AG04450 (cell line): ENCODE data around the gene RAD9A. TPM values are rescaled to one million over a fixed set of nuclear protein-coding genes. Genes with fewer than 3 reads are reported as not detected.
A peak's percentile ranks its signal among the peaks of the same experiment; 100 is the strongest.

ENCODE experiments used
- CTCF ChIA-PET: fragments of 300-600, 350-600 bp; formaldehyde crosslinking; extraction: SDS; loops from one replicate; lab custom pipeline; 2022; ENCODE audit warnings: antibody characterized with exemption, inconsistent platforms; lab: Charles Lee
- POLR2A ChIA-PET: fragments of 350-600 bp; formaldehyde crosslinking; extraction: SDS; loops from one replicate; lab custom pipeline; 2021; ENCODE audit warnings: antibody characterized with exemption, inconsistent platforms; lab: Yijun Ruan, JAX
- DNase-seq: peaks from one replicate; pipeline ENCODE4 v3.0.0-alpha.2; 2011; ENCODE audit warnings: low read depth, low spot score
- H3K27ac ChIP-seq: one replicate; pipeline ENCODE4 v1.5.1; 2012; ENCODE audit warnings: low read depth, low read length, control low read depth
- H3K27me3 ChIP-seq: one replicate; pipeline ENCODE4 v1.6.0; 2012; ENCODE audit warnings: low read length; ENCODE audit not compliant: control insufficient read depth, insufficient read depth
- H3K4me3 ChIP-seq: 2 replicates; pipeline ENCODE4 v1.5.1; 2011; ENCODE audit warnings: mild to moderate bottlenecking, low read depth, low read length, control low read depth
- H3K9me3 ChIP-seq: 2 replicates; pipeline ENCODE4 v1.5.1; 2012; ENCODE audit warnings: low read length; ENCODE audit not compliant: control insufficient read depth, insufficient read depth
- CTCF ChIP-seq: IDR thresholded peaks from 2 replicates; pipeline ENCODE4 v1.5.1; 2011; ENCODE audit warnings: low read depth, low read length, control low read depth, inconsistent platforms
- polyA plus RNA-seq: library from polyadenylated mRNA; depleted of rRNA; stranded (reverse); fragments of >200 nt; gene quantifications from 2 replicates; pipeline ENCODE4 v1.2.3, GENCODE V29; 2011

The RAD9A gene
- polyA plus RNA-seq, 1 experiment, result 3.2 TPM

- ChIA-PET CTCF (interaction anchor here (3.4 kb wide), 1 partner anchor 19 kb away, joined by 10 read pairs; the partner anchor contains the start of gene PPP1CA), POLR2A (interaction anchor here (0.9 to 1.2 kb wide), 3 partner anchors 16 to 29 kb away, joined by 3 to 6 read pairs (median 4); partner anchors contain the start of genes PPP1CA and RAD9A)
- peak; percentile 47 for DNase-seq
- Histone ChIP-seq H3K4me3 (peak overlapping the region; percentile 55), H3K27me3 (peaks cover 2% of the 10 kb centered on the region), H3K27ac (peak overlapping the region; percentile 39), H3K9me3 (no peaks in the 10 kb centered on the region)
- no peak for TF ChIP-seq CTCF
These were observed 29.1 kb downstream of the RAD9A start for GRCh38 chr11:67420646-67421429.

- no peak for DNase-seq
- ChIA-PET CTCF (no interaction called here), POLR2A (interaction anchor here (1.0 to 1.2 kb wide), 2 partner anchors 20 to 30 kb away, joined by 4 to 6 read pairs; partner anchors contain the start of genes PPP1CA and RAD9A)
- H3K27me3 ChIP-seq, result no peaks in the 10 kb centered on the region
- H3K4me3 ChIP-seq, result peak overlapping the region; percentile 18
- no peaks in the 10 kb centered on the region for H3K9me3 ChIP-seq
- TF ChIP-seq CTCF, result no peak
- no peak overlapping the region for H3K27ac ChIP-seq
These were observed 29.7 kb downstream of the RAD9A start for GRCh38 chr11:67421430-67422031.

GRCh38 chr11:67422891-67423290 is 31.1 kb downstream of the RAD9A start:
- ChIA-PET CTCF (no interaction called here), POLR2A (no interaction called here)
- no peak for DNase-seq
- H3K27ac ChIP-seq, result no peak overlapping the region
- no peak overlapping the region for H3K4me3 ChIP-seq
- no peaks in the 10 kb centered on the region for H3K27me3 ChIP-seq
- TF ChIP-seq CTCF, result no peak
- no peaks in the 10 kb centered on the region for H3K9me3 ChIP-seq

- H3K4me3 ChIP-seq, result no peak overlapping the region
- TF ChIP-seq CTCF, result no peak
- no peak for DNase-seq
- no peaks in the 10 kb centered on the region for H3K27me3 ChIP-seq
- POLR2A ChIA-PET, result no interaction called here
- no peaks in the 10 kb centered on the region for H3K9me3 ChIP-seq
- no peak overlapping the region for H3K27ac ChIP-seq
- CTCF ChIA-PET, result no interaction called here
These were observed 31.7 kb downstream of the RAD9A start for GRCh38 chr11:67423466-67423865.
